IMR-90 (cell line): ENCODE results near the gene GNG11. TPM values are rescaled to one million over a fixed set of nuclear protein-coding genes. Genes with fewer than 3 reads are reported as not detected.

Experiments used
- ATAC-seq: fragments of 200-7000 bp; cut with Tn5 transposase; 2 replicates; pipeline ENCODE4 v1.9.1; 2020; ENCODE audit warnings: low read depth, mild to moderate bottlenecking, moderate library complexity
- BruUV-seq: library from RNA; stranded (reverse); fragments of 400-500 nt; replicated peaks from 2 replicates; lab custom pipeline; 2021; lab: Mats Ljungman, UMichigan
- CTCF ChIA-PET: fragments of 300-600 bp; formaldehyde crosslinking; extraction: SDS; loops from one replicate; lab custom pipeline; 2021; ENCODE audit warnings: antibody characterized with exemption; lab: Yijun Ruan, JAX
- POLR2A ChIA-PET: fragments of 300-600 bp; sonication (Branson Sonifier 250); formaldehyde crosslinking; loops from one replicate; lab custom pipeline; 2022; ENCODE audit warnings: antibody characterized with exemption; ENCODE audit not compliant: unreplicated experiment; lab: Charles Lee
- DNase-seq: peaks from one replicate; pipeline ENCODE4 v3.0.0; 2013
- H2AFZ ChIP-seq: replicated peaks from 2 replicates; pipeline ENCODE3; 2013; ENCODE audit warnings: low read length, mild to moderate bottlenecking; ENCODE audit not compliant: poor library complexity
- H2AK5ac ChIP-seq: 2 replicates; pipeline ENCODE4 v1.6.1; 2013; ENCODE audit warnings: low read depth, low read length, inconsistent platforms
- H2AK9ac ChIP-seq: replicated peaks from 2 replicates; pipeline ENCODE3; 2013; ENCODE audit warnings: mild to moderate bottlenecking, low read depth, low read length, moderate library complexity; ENCODE audit not compliant: poor library complexity
- H2BK120ac ChIP-seq: 2 replicates; pipeline ENCODE4 v1.6.1; 2013; ENCODE audit warnings: low read depth, low read length, inconsistent platforms
- H2BK15ac ChIP-seq: 3 replicates; pipeline ENCODE4 v1.6.1; 2013; ENCODE audit warnings: low read depth, low read length, inconsistent platforms
- H2BK20ac ChIP-seq: 2 replicates; pipeline ENCODE4 v1.6.1; 2013; ENCODE audit warnings: low read depth, mild to moderate bottlenecking, inconsistent platforms, low read length, moderate library complexity
- H2BK5ac ChIP-seq: 2 replicates; pipeline ENCODE4 v1.6.1; 2013; ENCODE audit warnings: mild to moderate bottlenecking, low read depth, low read length, inconsistent platforms; ENCODE audit not compliant: poor library complexity, severe bottlenecking
- H3K14ac ChIP-seq: replicated peaks from 2 replicates; pipeline ENCODE4 v1.6.1; 2013; ENCODE audit warnings: low read depth, low read length, inconsistent platforms
- H3K18ac ChIP-seq: 2 replicates; pipeline ENCODE4 v1.6.1; 2013; ENCODE audit warnings: low read depth, low read length, control low read depth
- H3K23ac ChIP-seq: 2 replicates; pipeline ENCODE4 v1.6.1; 2013; ENCODE audit warnings: low read depth, low read length, inconsistent platforms
- H3K27ac ChIP-seq: 2 replicates; pipeline ENCODE4 v1.5.1; 2013; ENCODE audit warnings: mild to moderate bottlenecking, control low read depth, low read length; ENCODE audit not compliant: insufficient read depth
- H3K27me3 ChIP-seq: 2 replicates; pipeline ENCODE4 v1.6.1; 2013; ENCODE audit warnings: low read length; ENCODE audit not compliant: control insufficient read depth, insufficient read depth
- H3K36me3 ChIP-seq: 2 replicates; pipeline ENCODE4 v1.6.1; 2013; ENCODE audit warnings: low read length, mixed read lengths; ENCODE audit not compliant: control insufficient read depth, insufficient read depth
- H3K4ac ChIP-seq: 2 replicates; pipeline ENCODE4 v1.6.1; 2013; ENCODE audit warnings: low read depth, low read length, inconsistent platforms
- H3K4me1 ChIP-seq: 2 replicates; pipeline ENCODE4 v1.6.1; 2013; ENCODE audit warnings: low read length, mixed read lengths; ENCODE audit not compliant: control insufficient read depth, insufficient read depth
- H3K4me2 ChIP-seq: 2 replicates; pipeline ENCODE4 v1.6.1; 2013; ENCODE audit warnings: low read depth, mild to moderate bottlenecking, control low read depth, low read length, moderate library complexity
- H3K4me3 ChIP-seq: 2 replicates; pipeline ENCODE4 v1.5.1; 2013; ENCODE audit warnings: low read depth, mild to moderate bottlenecking, control low read depth, low read length, moderate library complexity; ENCODE audit not compliant: insufficient read depth
- H3K56ac ChIP-seq: 2 replicates; pipeline ENCODE4 v1.6.1; 2013; ENCODE audit warnings: low read length, inconsistent platforms; ENCODE audit not compliant: insufficient read depth; ENCODE audit errors: extremely low read depth
- H3K79me1 ChIP-seq, 2 experiments: 2 replicates each; pipeline ENCODE4 v1.6.1; 2013; ENCODE audit warnings: low read length in 2 of 2, inconsistent platforms in 1 of 2, low read depth in 1 of 2
- H3K9ac ChIP-seq: 2 replicates; pipeline ENCODE4 v1.6.1; 2013; ENCODE audit warnings: low read depth, low read length, control low read depth
- H3K9me1 ChIP-seq: 2 replicates; pipeline ENCODE4 v1.6.1; 2013; ENCODE audit warnings: low read length, inconsistent platforms; ENCODE audit not compliant: insufficient read depth
- H3K9me3 ChIP-seq: 2 replicates; pipeline ENCODE4 v1.6.1; 2013; ENCODE audit warnings: low read length; ENCODE audit not compliant: control insufficient read depth, insufficient read depth
- H4K20me1 ChIP-seq: 2 replicates; pipeline ENCODE4 v1.6.1; 2013; ENCODE audit warnings: low read length, inconsistent platforms; ENCODE audit not compliant: insufficient read depth
- H4K5ac ChIP-seq: 2 replicates; pipeline ENCODE4 v1.6.1; 2013; ENCODE audit warnings: mild to moderate bottlenecking, low read depth, low read length, control low read depth
- H4K8ac ChIP-seq, 2 experiments: 2 replicates each; pipeline ENCODE4 v1.6.1; 2013; ENCODE audit warnings: low read depth in 2 of 2, low read length in 2 of 2, control low read depth in 1 of 2, inconsistent platforms in 1 of 2
- H4K91ac ChIP-seq: 2 replicates; pipeline ENCODE4 v1.6.1; 2013; ENCODE audit warnings: low read depth, low read length, inconsistent platforms; ENCODE audit not compliant: insufficient read depth
- ELK1 ChIP-seq: fragments of 150-350 bp; IDR thresholded peaks from 2 replicates; pipeline ENCODE4 v1.6.1; 2016; ENCODE audit warnings: low read depth, mild to moderate bottlenecking, low read length, moderate library complexity, borderline replicate concordance
- MAZ ChIP-seq: IDR thresholded peaks from 2 replicates; pipeline ENCODE4 v1.6.1; 2012; ENCODE audit warnings: low read depth, mild to moderate bottlenecking, low read length, improper control_type of control experiment, moderate library complexity, borderline replicate concordance
- WGBS, 2 experiments: methylation state at CpG; one replicate each; pipeline versions ENCODE4 v1.1.5 to v1.1.7; 2013; ENCODE audit warnings: missing lambda C conversion rate in 2 of 2; ENCODE audit not compliant: insufficient read length in 1 of 2; ENCODE audit errors: extremely low coverage in 2 of 2; 5-methylcytosine and 5-hydroxymethylcytosine counted together
- dilution Hi-C: fragments of 300-500 bp; cut with HindIII; formaldehyde crosslinking; loops from one replicate; pipeline ENCODE4 v1.14.3; 2018; ENCODE audit warnings: low sequenced_read_pairs; ENCODE audit not compliant: unreplicated experiment
- in situ Hi-C: fragments of 300-500 bp; cut with MboI; formaldehyde crosslinking; loops from 3 replicates; pipeline ENCODE4 v1.14.3; 2019; ENCODE audit warnings: low sequenced_read_pairs, inconsistent platforms, mixed read lengths
- intact Hi-C: fragments of 100-400 bp; cut with micrococcal nuclease; formaldehyde crosslinking; loops from 2 replicates; pipeline ENCODE4 v1.10.0; 2022
- polyA plus RNA-seq, 3 experiments: library from polyadenylated mRNA; depleted of rRNA; stranded (reverse); fragments of >200 nt; gene quantifications; 2 replicates each; pipeline ENCODE4 v1.2.3, GENCODE V29; 2012; ENCODE audit warnings: low replicate concordance in 1 of 3
- total RNA-seq: library from RNA; depleted of rRNA; stranded (reverse); fragments of >200 nt; gene quantifications from 2 replicates; pipeline ENCODE4 v1.2.3, GENCODE V29; 2012

The GNG11 gene
- total and polyA plus RNA-seq, 2 of the 4 experiments (the other 2 are of a cell fraction), result 6.1 to 10.5 TPM

- Histone ChIP-seq H3K4ac (no peak overlapping the region), H2BK120ac (no peak overlapping the region), H3K9me3 (no peaks in the 10 kb centered on the region), H4K5ac (no peak overlapping the region), H2BK20ac (no peak overlapping the region), H3K18ac (no peak overlapping the region), H2BK5ac (no peak overlapping the region), H3K36me3 (no peaks in the 10 kb centered on the region), H3K9ac (no peak overlapping the region), H2BK15ac (no peak overlapping the region), H3K56ac (no peak overlapping the region), H3K9me1 (no peaks in the 10 kb centered on the region), H3K4me3 (no peak overlapping the region), H3K79me1 (no peaks in the 10 kb centered on the region), H2AK5ac (no peak overlapping the region), H3K14ac (no peak overlapping the region), H3K23ac (no peak overlapping the region), H3K27ac (no peak overlapping the region), H2AK9ac (peak overlapping the region; percentile 56), H2AFZ (no peak overlapping the region), H4K20me1 (no peaks in the 10 kb centered on the region), H4K8ac (no peak overlapping the region), H3K27me3 (no peaks in the 10 kb centered on the region), H3K4me1 (no peaks in the 10 kb centered on the region), H4K91ac (no peak overlapping the region), H3K4me2 (no peak overlapping the region)
- dilution Hi-C loops (no loop called here), in situ Hi-C loops (no loop called here), intact Hi-C loops (no loop called here)
- no CpG with 5 or more reads among the region's 3 CpGs for WGBS, 2 experiments
- ChIA-PET CTCF (no interaction called here), POLR2A (no interaction called here)
- no TSS peak for BruUV-seq
- TF ChIP-seq ELK1 (no peak), MAZ (no peak)
- ATAC-seq (no peak), DNase-seq (no peak)
Measured at GRCh38 chr7:93933156-93933555, 11.6 kb downstream of the GNG11 start.
